Mesothelial cell of epicardium (in vitro differentiated cells): ENCODE data around the gene C4BPA. TPM values are rescaled to one million over a fixed set of nuclear protein-coding genes. Genes with fewer than 3 reads are reported as not detected.

Source experiments
- DNase-seq, 2 experiments: peaks; one replicate each; pipeline ENCODE4 v3.0.0; 2021; ENCODE audit warnings: low spot score in 2 of 2; ENCODE audit not compliant: unreplicated experiment in 2 of 2
- H3K27ac Mint-ChIP-seq: 2 replicates; pipeline ENCODE4 v1.8.0; 2021; ENCODE audit warnings: mixed read lengths
- H3K27me3 Mint-ChIP-seq: 2 replicates; pipeline ENCODE4 v1.8.0; 2021; ENCODE audit warnings: low read depth, mixed read lengths
- H3K36me3 Mint-ChIP-seq: 2 replicates; pipeline ENCODE4 v1.8.0; 2021; ENCODE audit warnings: mixed read lengths
- H3K4me1 Mint-ChIP-seq: 2 replicates; pipeline ENCODE4 v1.8.0; 2021; ENCODE audit warnings: mixed read lengths
- H3K4me3 Mint-ChIP-seq: 2 replicates; pipeline ENCODE4 v1.8.0; 2021; ENCODE audit warnings: mild to moderate bottlenecking, moderate library complexity, mixed read lengths
- H3K9me3 Mint-ChIP-seq: 2 replicates; pipeline ENCODE4 v1.8.0; 2021; ENCODE audit warnings: mixed read lengths
- total RNA-seq: library from RNA; stranded (reverse); gene quantifications from 3 replicates; pipeline ENCODE4 v1.2.1, GENCODE V29; 2021
- TF ChIP-seq, protein P1 (sequence below): fragments of 200-600 bp; sonication (generic); IDR thresholded peaks from one replicate; pipeline ENCODE4 v1.5.0; 2021; ENCODE audit warnings: antibody characterized with exemption; ENCODE audit not compliant: unreplicated experiment

Gene C4BPA
- total RNA-seq, 1 donor from 2014 or later = 0.20 TPM

DNA sequence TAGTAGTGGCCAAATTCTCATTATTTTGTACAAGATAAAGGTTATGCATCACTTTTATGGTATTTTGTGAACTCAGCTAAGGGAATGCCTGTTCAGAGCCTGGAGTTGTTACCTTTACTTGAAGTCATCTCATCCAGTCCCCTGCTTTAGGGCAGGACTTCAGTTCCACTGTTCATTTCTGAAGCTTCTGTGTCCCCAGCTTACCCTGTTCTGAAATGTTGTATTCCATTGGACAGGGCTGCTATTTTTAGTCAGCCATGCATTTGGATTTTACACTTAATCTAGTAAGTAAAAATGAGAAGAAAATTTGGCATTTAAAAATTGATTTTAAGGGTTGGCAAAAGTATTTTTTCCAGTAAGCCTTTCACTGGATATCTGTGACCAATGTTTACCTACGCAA, 27.0 kb upstream of the C4BPA start:
- Mint-ChIP-seq H3K4me1 (peaks cover 2% of the 10 kb centered on the region), H3K36me3 (no peaks in the 10 kb centered on the region), H3K4me3 (no peak overlapping the region), H3K27ac (no peak overlapping the region), H3K9me3 (no peaks in the 10 kb centered on the region), H3K27me3 (no peaks in the 10 kb centered on the region)
- TF ChIP-seq, protein P1, sequence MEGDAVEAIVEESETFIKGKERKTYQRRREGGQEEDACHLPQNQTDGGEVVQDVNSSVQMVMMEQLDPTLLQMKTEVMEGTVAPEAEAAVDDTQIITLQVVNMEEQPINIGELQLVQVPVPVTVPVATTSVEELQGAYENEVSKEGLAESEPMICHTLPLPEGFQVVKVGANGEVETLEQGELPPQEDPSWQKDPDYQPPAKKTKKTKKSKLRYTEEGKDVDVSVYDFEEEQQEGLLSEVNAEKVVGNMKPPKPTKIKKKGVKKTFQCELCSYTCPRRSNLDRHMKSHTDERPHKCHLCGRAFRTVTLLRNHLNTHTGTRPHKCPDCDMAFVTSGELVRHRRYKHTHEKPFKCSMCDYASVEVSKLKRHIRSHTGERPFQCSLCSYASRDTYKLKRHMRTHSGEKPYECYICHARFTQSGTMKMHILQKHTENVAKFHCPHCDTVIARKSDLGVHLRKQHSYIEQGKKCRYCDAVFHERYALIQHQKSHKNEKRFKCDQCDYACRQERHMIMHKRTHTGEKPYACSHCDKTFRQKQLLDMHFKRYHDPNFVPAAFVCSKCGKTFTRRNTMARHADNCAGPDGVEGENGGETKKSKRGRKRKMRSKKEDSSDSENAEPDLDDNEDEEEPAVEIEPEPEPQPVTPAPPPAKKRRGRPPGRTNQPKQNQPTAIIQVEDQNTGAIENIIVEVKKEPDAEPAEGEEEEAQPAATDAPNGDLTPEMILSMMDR = no peak
- DNase-seq = no peak

GRCh38 chr1:207077470-207078377, 26.3 kb upstream of the C4BPA start:
- TF ChIP-seq, protein P1 = peak; percentile 71
- DNase-seq = peak in 1 of 2 experiments; percentile 67
- Mint-ChIP-seq H3K27me3 (no peaks in the 10 kb centered on the region), H3K27ac (no peak overlapping the region), H3K9me3 (no peaks in the 10 kb centered on the region), H3K4me3 (no peak overlapping the region), H3K36me3 (no peaks in the 10 kb centered on the region), H3K4me1 (peaks cover 6% of the 10 kb centered on the region)

GRCh38 chr1:207078578-207079132, 25.4 kb upstream of the C4BPA start:
- H3K27me3 Mint-ChIP-seq = no peaks in the 10 kb centered on the region
- H3K27ac Mint-ChIP-seq = no peak overlapping the region
- no peaks in the 10 kb centered on the region for H3K36me3 Mint-ChIP-seq
- no peak for DNase-seq
- H3K4me1 Mint-ChIP-seq = peaks cover 12% of the 10 kb centered on the region
- TF ChIP-seq, protein P1 = no peak
- H3K9me3 Mint-ChIP-seq = no peaks in the 10 kb centered on the region
- H3K4me3 Mint-ChIP-seq = no peak overlapping the region

DNA sequence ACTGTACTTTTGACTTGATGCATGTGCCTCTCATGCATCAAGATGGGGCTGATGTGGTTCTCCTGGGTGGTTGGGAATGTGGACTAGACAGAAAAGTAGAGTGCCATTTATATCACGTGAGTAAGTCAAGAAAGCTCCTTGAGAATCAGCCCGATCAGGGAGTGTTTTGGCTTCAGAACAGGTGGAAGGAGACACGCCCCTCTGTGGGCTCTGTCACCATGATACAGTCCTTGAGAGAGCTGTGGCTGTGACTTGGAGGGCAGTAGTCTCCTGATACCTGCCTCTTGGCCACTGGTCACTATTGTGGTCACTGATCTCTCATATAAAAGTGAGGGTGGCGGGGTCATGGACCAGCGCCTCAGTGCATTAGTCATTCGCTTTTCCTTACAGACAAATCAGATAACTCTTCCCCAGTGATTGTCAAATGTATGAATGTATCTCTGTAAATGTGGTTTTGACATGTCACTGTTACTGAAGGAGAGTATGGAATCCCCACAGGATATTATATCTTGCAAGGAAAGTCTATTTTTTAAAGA, 24.3 kb upstream of the C4BPA start:
- H3K27me3 Mint-ChIP-seq = no peaks in the 10 kb centered on the region
- DNase-seq = no peak
- H3K27ac Mint-ChIP-seq = no peak overlapping the region
- H3K36me3 Mint-ChIP-seq = no peaks in the 10 kb centered on the region
- TF ChIP-seq, protein P1 = no peak
- H3K4me3 Mint-ChIP-seq = no peak overlapping the region
- no peaks in the 10 kb centered on the region for H3K9me3 Mint-ChIP-seq
- peaks cover 21% of the 10 kb centered on the region for H3K4me1 Mint-ChIP-seq

DNA sequence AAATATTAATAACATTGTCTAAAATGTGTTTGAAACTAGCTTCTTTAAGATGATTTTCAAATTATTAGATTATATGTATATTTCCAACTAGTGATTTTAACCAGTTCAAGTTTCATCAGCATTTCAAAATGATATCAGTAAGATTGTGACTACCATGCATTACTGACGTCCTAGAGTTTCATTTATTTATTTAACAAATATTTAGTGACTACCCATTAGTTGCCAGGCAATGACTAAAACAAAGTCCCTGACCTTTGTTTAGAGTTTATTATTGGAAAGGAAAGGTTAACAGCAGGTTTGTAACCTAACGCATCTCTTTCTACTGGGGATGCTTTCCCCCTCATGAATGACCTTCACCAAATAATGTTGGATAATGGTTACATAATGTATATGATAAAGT, 22.9 kb upstream of the C4BPA start:
- no peaks in the 10 kb centered on the region for H3K27me3 Mint-ChIP-seq
- no peaks in the 10 kb centered on the region for H3K36me3 Mint-ChIP-seq
- no peak for DNase-seq
- H3K27ac Mint-ChIP-seq = no peak overlapping the region
- no peaks in the 10 kb centered on the region for H3K9me3 Mint-ChIP-seq
- peaks cover 34% of the 10 kb centered on the region for H3K4me1 Mint-ChIP-seq
- TF ChIP-seq, protein P1 = no peak
- no peak overlapping the region for H3K4me3 Mint-ChIP-seq
